Tibial nerve (tissue), 4 donors: ENCODE results near the gene CYP4F3.

ENCODE experiments used
- CTCF ChIP-seq, 5 experiments: fragments of 200-600 bp in 3 of 5; fragments of 450-650 bp in 2 of 5; sonication (generic) in 3 of 5; IDR thresholded peaks; one replicate each; pipeline ENCODE4 v1.5.1; 2016 to 2019; ENCODE audit warnings: antibody characterized with exemption in 5 of 5, mild to moderate bottlenecking in 3 of 5, moderate library complexity in 2 of 5
- EP300 ChIP-seq, 2 donors: sonication (generic); formaldehyde crosslinking; IDR thresholded peaks; one replicate each; pipeline ENCODE4 v1.6.1; 2017; ENCODE audit warnings: antibody characterized with exemption in 2 of 2, mild to moderate bottlenecking in 1 of 2

GRCh38 chr19:15683411-15683810 lies 42.7 kb downstream of the CYP4F3 start:
- no peak for TF ChIP-seq EP300 (IDR thresholded peaks at IDR 0.05)
- no peak for TF ChIP-seq CTCF (IDR thresholded peaks at IDR 0.05)
